GM18519 (cell line): Measurements from ENCODE around the gene SPC24.
"Not testable (repeated sequence)": the region's sequence is repeated elsewhere in the genome, so short reads cannot be mapped to it uniquely, and the experiment has no call there.

ENCODE experiments used
- ATAC-seq: cut with Tn5 transposase; IDR thresholded peaks from one replicate; pipeline ENCODE4 v1.9.1; 2021; ENCODE audit warnings: mild to moderate bottlenecking, moderate library complexity; ENCODE audit not compliant: unreplicated experiment, low FRiP score

The SPC24 gene

GRCh38 chr19:11131471-11131870 lies 24.1 kb downstream of the SPC24 start:
- no peak for ATAC-seq

GRCh38 chr19:11130824-11131455 lies 24.6 kb downstream of the SPC24 start:
- ATAC-seq = no peak

GRCh38 chr19:11127905-11128304 lies 27.7 kb downstream of the SPC24 start:
- no peak for ATAC-seq

- ATAC-seq = no peak
Observed at GRCh38 chr19:11125994-11126685, 29.4 kb downstream of the SPC24 start.

- not testable (repeated sequence) for ATAC-seq
Observed at GRCh38 chr19:11124157-11124556, 31.4 kb downstream of the SPC24 start.

GRCh38 chr19:11123114-11123513 lies 32.5 kb downstream of the SPC24 start:
- ATAC-seq = no peak

- not testable (repeated sequence) for ATAC-seq
Observed at GRCh38 chr19:11121963-11122362, 33.6 kb downstream of the SPC24 start.

- ATAC-seq = no peak
Observed at GRCh38 chr19:11116507-11116906, 39.1 kb downstream of the SPC24 start.

- no peak for ATAC-seq
Observed at GRCh38 chr19:11115895-11116446, 39.6 kb downstream of the SPC24 start.

GRCh38 chr19:11115042-11115441 lies 40.5 kb downstream of the SPC24 start:
- no peak for ATAC-seq

- ATAC-seq = no peak
Observed at GRCh38 chr19:11113140-11113708, 42.4 kb downstream of the SPC24 start.

- no peak for ATAC-seq
Observed at GRCh38 chr19:11111771-11112144, 43.8 kb downstream of the SPC24 start.

GRCh38 chr19:11111117-11111770 lies 44.3 kb downstream of the SPC24 start:
- no peak for ATAC-seq

- no peak for ATAC-seq
Observed at GRCh38 chr19:11108746-11109145, 46.8 kb downstream of the SPC24 start.

GRCh38 chr19:11106477-11106876 lies 49.1 kb downstream of the SPC24 start:
- ATAC-seq = no peak

GRCh38 chr19:11105014-11105636 lies 50.5 kb downstream of the SPC24 start:
- ATAC-seq = no peak

GRCh38 chr19:11103667-11104066 lies 51.9 kb downstream of the SPC24 start:
- ATAC-seq = not testable (repeated sequence)

GRCh38 chr19:11102944-11103343 lies 52.6 kb downstream of the SPC24 start:
- no peak for ATAC-seq

- ATAC-seq = no peak
Observed at GRCh38 chr19:11101057-11101456, 54.5 kb downstream of the SPC24 start.

- ATAC-seq = no peak
Observed at GRCh38 chr19:11100049-11100448, 55.5 kb downstream of the SPC24 start.

- ATAC-seq = no peak
Observed at GRCh38 chr19:11098861-11099260, 56.7 kb downstream of the SPC24 start.
